Tibial nerve (tissue), 4 donors: ENCODE data around the gene CTSA. TPM values are rescaled to one million over a fixed set of nuclear protein-coding genes. Genes with fewer than 3 reads are reported as not detected.

Experiments
- DNase-seq, 2 donors: peaks; one replicate each; pipeline ENCODE4 v3.0.0-alpha.2; 2019; ENCODE audit warnings: low spot score in 2 of 2
- H3K27ac ChIP-seq, 4 donors: fragments of 200-600 bp; sonication (generic) in 3 of 4; one replicate each; pipeline ENCODE4 v1.5.1; 2017 to 2019; ENCODE audit warnings: mild to moderate bottlenecking in 1 of 4
- H3K27me3 ChIP-seq, 2 donors: fragments of 200-600 bp; sonication (generic) in 1 of 2; one replicate each; pipeline versions ENCODE4 v1.5.1 to v1.6.0; 2017 to 2019
- H3K36me3 ChIP-seq, 3 donors: fragments of 200-600 bp; sonication (generic); one replicate each; pipeline ENCODE4 v1.5.1; 2018 to 2019
- H3K4me1 ChIP-seq, 4 donors: fragments of 200-600 bp; sonication (generic) in 3 of 4; one replicate each; pipeline ENCODE4 v1.5.1; 2017 to 2019
- H3K4me3 ChIP-seq, 4 donors: fragments of 200-600 bp; sonication (generic) in 3 of 4; one replicate each; pipeline ENCODE4 v1.5.1; 2017 to 2019; ENCODE audit warnings: mild to moderate bottlenecking in 1 of 4, moderate library complexity in 1 of 4
- H3K9me3 ChIP-seq, 4 donors: fragments of 200-600 bp; sonication (generic) in 3 of 4; one replicate each; pipeline ENCODE4 v1.5.1; 2017 to 2019
- EP300 ChIP-seq, 2 donors: sonication (generic); formaldehyde crosslinking; IDR thresholded peaks; one replicate each; pipeline ENCODE4 v1.6.1; 2017; ENCODE audit warnings: antibody characterized with exemption in 2 of 2, mild to moderate bottlenecking in 1 of 2
- POLR2A ChIP-seq, 2 donors: fragments of 450-650 bp; IDR thresholded peaks; one replicate each; pipeline ENCODE4 v1.6.1; 2017; ENCODE audit warnings: antibody characterized with exemption in 2 of 2, mild to moderate bottlenecking in 2 of 2, moderate library complexity in 2 of 2
- WGBS, 2 donors: methylation state at CpG; one replicate each; pipeline ENCODE4 v1.1.5; 2018; 5-methylcytosine and 5-hydroxymethylcytosine counted together
- total RNA-seq, 4 donors: library from RNA; depleted of rRNA; stranded (reverse); fragments of >200 nt; gene quantifications; one replicate each; pipeline ENCODE4 v1.1.0, GENCODE V29; 2016
- TF ChIP-seq, protein P1 (sequence below), 5 experiments: fragments of 200-600 bp in 3 of 5; fragments of 450-650 bp in 2 of 5; sonication (generic) in 3 of 5; IDR thresholded peaks; one replicate each; pipeline ENCODE4 v1.5.1; 2016 to 2019; ENCODE audit warnings: antibody characterized with exemption in 5 of 5, mild to moderate bottlenecking in 3 of 5, moderate library complexity in 2 of 5

CTSA gene
- 10 to 100 TPM; 50.4 to 87.3 (median 71.7) TPM for total RNA-seq

DNA sequence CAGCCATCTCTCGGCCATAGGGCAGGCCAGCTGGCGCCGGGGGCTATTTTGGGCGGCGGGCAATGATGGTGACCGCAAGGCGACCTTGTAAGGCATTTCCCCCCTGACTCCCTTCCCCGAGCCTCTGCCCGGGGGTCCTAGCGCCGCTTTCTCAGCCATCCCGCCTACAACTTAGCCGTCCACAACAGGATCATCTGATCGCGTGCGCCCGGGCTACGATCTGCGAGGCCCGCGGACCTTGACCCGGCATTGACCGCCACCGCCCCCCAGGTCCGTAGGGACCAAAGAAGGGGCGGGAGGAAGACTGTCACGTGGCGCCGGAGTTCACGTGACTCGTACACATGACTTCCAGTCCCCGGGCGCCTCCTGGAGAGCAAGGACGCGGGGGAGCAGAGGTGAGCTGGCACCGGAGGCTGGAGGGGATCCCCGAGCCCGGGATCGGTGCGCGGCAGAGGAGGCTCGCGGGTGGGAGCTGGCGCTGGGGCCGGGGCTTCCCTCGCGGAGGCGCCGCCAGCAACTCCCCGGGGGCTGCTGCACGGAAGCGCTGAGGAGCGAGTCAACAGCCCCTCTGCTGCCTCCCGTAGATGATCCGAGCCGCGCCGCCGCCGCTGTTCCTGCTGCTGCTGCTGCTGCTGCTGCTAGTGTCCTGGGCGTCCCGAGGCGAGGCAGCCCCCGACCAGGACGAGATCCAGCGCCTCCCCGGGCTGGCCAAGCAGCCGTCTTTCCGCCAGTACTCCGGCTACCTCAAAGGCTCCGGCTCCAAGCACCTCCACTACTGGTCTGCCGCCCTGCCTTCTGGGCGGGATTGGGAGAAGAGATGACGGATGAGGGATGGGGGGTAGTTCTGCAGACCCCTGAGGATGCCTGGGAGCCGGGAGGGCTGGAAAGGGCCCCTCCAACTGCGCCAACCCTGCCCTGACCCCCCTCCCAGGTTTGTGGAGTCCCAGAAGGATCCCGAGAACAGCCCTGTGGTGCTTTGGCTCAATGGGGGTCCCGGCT is at the start of gene CTSA, which contains the start of gene NEURL2:
Gene CTSA (plus strand): TSS at position 351 of the 999 bp plus-strand sequence. CDS start 234 bp downstream, at position 585.
Gene NEURL2 (minus strand): TSS at position 224 of the 999 bp plus-strand sequence. CDS start 217 bp downstream, at position 7.
- peak within 1 kb of the TSS; percentile 47 to 86 (median 84) for H3K27ac ChIP-seq
- H3K4me3 ChIP-seq: peak within 1 kb of the TSS; percentile 60 to 85 (median 66)
- peak; percentile 95 to 96 for DNase-seq
- peaks cover 0 to 36% (median 20%) of the 10 kb centered on the region in 4 donors for H3K4me1 ChIP-seq
- WGBS, 2 donors: 1 to 2% methylated on average over 42 to 50 of the region's 78 CpGs
- peaks cover 0 to 64% (median 25%) of the 10 kb centered on the region in 3 donors for H3K36me3 ChIP-seq
- no peaks in the 10 kb centered on the region for H3K27me3 ChIP-seq
- H3K9me3 ChIP-seq: no peaks in the 10 kb centered on the region
- TF ChIP-seq POLR2A (IDR thresholded peaks at IDR 0.05) (peak in 1 of 2 donors; percentile 58), EP300 (IDR thresholded peaks at IDR 0.05) (peak; percentile 81 to 96)
- TF ChIP-seq, protein P1, sequence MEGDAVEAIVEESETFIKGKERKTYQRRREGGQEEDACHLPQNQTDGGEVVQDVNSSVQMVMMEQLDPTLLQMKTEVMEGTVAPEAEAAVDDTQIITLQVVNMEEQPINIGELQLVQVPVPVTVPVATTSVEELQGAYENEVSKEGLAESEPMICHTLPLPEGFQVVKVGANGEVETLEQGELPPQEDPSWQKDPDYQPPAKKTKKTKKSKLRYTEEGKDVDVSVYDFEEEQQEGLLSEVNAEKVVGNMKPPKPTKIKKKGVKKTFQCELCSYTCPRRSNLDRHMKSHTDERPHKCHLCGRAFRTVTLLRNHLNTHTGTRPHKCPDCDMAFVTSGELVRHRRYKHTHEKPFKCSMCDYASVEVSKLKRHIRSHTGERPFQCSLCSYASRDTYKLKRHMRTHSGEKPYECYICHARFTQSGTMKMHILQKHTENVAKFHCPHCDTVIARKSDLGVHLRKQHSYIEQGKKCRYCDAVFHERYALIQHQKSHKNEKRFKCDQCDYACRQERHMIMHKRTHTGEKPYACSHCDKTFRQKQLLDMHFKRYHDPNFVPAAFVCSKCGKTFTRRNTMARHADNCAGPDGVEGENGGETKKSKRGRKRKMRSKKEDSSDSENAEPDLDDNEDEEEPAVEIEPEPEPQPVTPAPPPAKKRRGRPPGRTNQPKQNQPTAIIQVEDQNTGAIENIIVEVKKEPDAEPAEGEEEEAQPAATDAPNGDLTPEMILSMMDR (IDR thresholded peaks at IDR 0.05): no peak

DNA sequence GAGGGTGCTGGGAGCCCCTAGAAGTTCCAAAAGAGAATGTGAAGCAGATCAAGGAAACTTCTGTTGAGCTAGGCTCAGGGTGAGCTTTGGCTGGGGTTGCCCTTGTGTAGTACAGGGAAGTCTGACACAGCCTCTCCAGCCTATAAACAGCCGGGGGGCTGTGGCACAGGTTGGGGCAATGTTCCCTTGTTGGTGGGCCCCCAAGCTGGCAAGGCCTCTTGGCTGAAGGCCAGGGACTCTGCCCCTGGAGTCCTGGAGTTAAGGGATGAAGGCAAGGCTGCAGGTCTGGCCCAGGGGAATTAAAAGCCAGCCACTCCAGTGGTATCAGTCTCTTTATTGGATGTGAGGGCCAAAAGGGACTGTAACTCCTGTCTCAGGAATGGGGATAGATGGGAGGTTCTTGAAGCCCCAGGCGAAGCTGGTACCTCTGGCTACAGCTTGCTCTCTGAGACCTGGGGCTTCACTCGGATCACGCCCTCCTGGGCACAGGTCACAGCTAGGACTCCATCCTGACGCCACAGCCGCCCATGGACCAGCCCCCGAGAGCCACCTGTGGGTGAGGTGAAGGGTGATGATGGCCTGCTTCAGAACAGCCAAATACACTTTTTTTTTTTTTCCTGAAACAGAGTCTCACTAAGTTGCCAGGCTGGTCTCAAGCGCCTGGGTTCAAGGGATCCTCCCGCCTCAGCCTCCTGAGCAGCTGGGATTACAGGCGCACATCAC is 49.6 kb upstream of the CTSA start:
- no peak for TF ChIP-seq EP300 (IDR thresholded peaks at IDR 0.05)
- no peak for TF ChIP-seq POLR2A (IDR thresholded peaks at IDR 0.05)
- TF ChIP-seq, protein P1 (IDR thresholded peaks at IDR 0.05): no peak
- Histone ChIP-seq H3K4me3 (no peak overlapping the region), H3K27me3 (no peaks in the 10 kb centered on the region), H3K27ac (peak overlapping the region in 2 of 4 donors; percentile 54 to 67), H3K4me1 (peaks cover 0 to 36% (median 0%) of the 10 kb centered on the region in 4 donors), H3K9me3 (no peaks in the 10 kb centered on the region), H3K36me3 (peaks cover 0 to 89% (median 12%) of the 10 kb centered on the region in 3 donors)
- 87 to 89% methylated on average over 10 of the region's 10 CpGs for WGBS, 2 donors
- no peak for DNase-seq

DNA sequence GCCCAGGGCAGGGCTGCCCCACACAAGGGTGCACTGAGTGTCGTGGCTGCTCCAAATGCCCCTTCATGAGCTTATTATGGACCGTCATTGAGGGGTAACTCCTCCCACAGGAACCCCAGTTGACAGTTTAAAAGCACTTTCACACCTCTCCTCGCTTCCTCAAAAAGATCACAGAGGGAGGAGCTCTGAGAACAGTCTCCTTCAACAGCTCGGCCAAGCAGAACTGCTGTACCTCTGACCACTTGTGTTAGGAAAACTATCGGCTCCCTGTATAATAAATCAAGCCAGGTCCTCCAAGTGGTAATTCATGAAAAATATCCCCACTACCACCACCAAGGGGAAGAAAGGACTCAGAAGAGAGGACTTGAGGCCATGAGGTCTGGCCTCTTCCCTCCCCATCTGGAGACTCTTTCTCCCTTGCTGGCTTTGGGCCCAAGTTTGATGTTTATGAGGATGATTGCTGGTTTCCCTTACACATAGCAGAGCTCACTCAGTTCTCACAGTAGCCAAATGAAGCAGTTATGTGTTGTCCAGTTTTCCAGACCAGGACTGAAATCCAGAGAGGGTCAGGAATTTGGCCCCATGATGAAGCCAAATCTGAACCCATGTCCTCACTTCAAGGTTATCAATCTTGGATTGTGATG is 48.8 kb upstream of the CTSA start:
- TF ChIP-seq EP300 (IDR thresholded peaks at IDR 0.05) (no peak), POLR2A (IDR thresholded peaks at IDR 0.05) (no peak)
- TF ChIP-seq, protein P1 (IDR thresholded peaks at IDR 0.05): no peak
- H3K36me3 ChIP-seq: peaks cover 0 to 96% (median 12%) of the 10 kb centered on the region in 3 donors
- no peaks in the 10 kb centered on the region for H3K9me3 ChIP-seq
- 44 to 50% methylated on average over 2 to 5 of the region's 5 CpGs for WGBS, 2 donors
- H3K4me1 ChIP-seq: peaks cover 0 to 30% (median 0%) of the 10 kb centered on the region in 4 donors
- no peaks in the 10 kb centered on the region for H3K27me3 ChIP-seq
- H3K4me3 ChIP-seq: no peak overlapping the region
- H3K27ac ChIP-seq: peak overlapping the region in 3 of 4 donors; percentile 0 to 67 (median 54)
- DNase-seq: peak in 1 of 2 donors; percentile 62

DNA sequence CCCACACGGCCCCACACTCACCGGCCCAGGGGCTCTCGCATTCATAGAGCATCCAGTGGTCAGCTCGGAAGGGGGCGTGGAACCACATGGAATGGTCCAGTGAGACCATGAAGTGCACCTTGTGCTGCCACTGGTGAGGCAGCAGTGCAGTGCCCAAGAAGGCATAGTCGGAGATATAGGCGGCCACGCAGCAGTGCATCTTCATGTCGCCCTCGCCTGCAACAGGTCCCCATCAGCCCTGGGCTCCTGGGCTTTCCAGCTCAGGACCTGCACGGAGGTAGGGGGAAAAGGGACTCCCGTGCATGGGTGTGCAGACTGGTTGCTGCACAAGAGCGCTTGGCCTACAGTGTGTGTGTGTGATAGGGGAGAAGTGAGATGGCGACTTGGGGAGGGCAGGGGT is 47.6 kb upstream of the CTSA start:
- 87 to 89% methylated on average over 14 of the region's 14 CpGs for WGBS, 2 donors
- peak overlapping the region in 2 of 4 donors; percentile 54 to 67 for H3K27ac ChIP-seq
- TF ChIP-seq POLR2A (IDR thresholded peaks at IDR 0.05): no peak
- TF ChIP-seq, protein P1 (IDR thresholded peaks at IDR 0.05): no peak
- no peak for TF ChIP-seq EP300 (IDR thresholded peaks at IDR 0.05)

More for the DNA sequence above, 47.6 kb upstream of the CTSA start:
- no peaks in the 10 kb centered on the region for H3K27me3 ChIP-seq
- H3K4me3 ChIP-seq: no peak overlapping the region
- H3K9me3 ChIP-seq: no peaks in the 10 kb centered on the region
- H3K36me3 ChIP-seq: peaks cover 0 to 99% (median 21%) of the 10 kb centered on the region in 3 donors
- DNase-seq: no peak
- peaks cover 0 to 29% (median 0%) of the 10 kb centered on the region in 4 donors for H3K4me1 ChIP-seq
